ENCODE results near the gene GBA2.

GRCh38 chr9:35712762-35713400 is 36.1 kb downstream of the GBA2 start:
- TF ChIP-seq YY1 (IDR thresholded peaks at IDR 0.05; ENCODE audit: insufficient read depth, insufficient read length) = no peak
- TF ChIP-seq ZNF274 (IDR thresholded peaks at IDR 0.05; ENCODE audit: low read depth, low read length) = no peak
